ENCODE data around the gene SNX20.

DNA sequence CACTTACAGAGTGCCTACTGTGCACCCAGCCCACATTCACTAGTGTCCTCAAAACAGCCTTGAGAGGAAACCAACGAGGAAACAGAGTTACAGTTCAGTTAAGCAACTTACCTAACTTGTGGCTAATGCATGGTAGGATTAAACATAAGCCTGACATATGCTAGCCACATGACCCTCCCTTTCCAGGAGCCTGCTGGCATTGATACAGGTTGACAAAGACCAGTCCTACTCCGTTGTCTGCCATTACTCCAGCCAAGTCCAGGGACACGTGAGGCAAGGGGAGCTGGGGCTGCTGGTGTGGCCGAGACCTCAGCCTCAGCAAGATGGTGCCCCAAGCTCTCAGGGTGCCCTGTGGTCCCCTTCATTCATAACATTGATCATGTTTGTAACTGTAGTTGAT is 37.9 kb downstream of the SNX20 start:
- TF ChIP-seq GLIS3 (CRISPR knock-in tag; IDR thresholded peaks at IDR 0.05), result no peak
- TF ChIP-seq ZNF8 (CRISPR knock-in tag; IDR thresholded peaks at IDR 0.05), result no peak
- no peak for TF ChIP-seq ISL1 (CRISPR knock-in tag; IDR thresholded peaks at IDR 0.05)
- no peak for TF ChIP-seq CSDC2 (CRISPR knock-in tag; IDR thresholded peaks at IDR 0.05)
- no peak for TF ChIP-seq TOX (CRISPR knock-in tag; IDR thresholded peaks at IDR 0.05; ENCODE audit: borderline replicate concordance)
- no peak for TF ChIP-seq ESRRG (CRISPR knock-in tag; IDR thresholded peaks at IDR 0.05)
- TF ChIP-seq OSR1 (CRISPR knock-in tag; IDR thresholded peaks at IDR 0.05), result no peak

Measured in SK-N-SH treated with all-trans-retinoic acid at 6 μM for 48 hours (cell line).